Naive thymus-derived CD4-positive, alpha-beta T cell (primary cell): ENCODE measurements around the gene SGPL1. TPM values are rescaled to one million over a fixed set of nuclear protein-coding genes. Genes with fewer than 3 reads are reported as not detected.
"Not testable (repeated sequence)": the region's sequence is repeated elsewhere in the genome, so short reads cannot be mapped to it uniquely, and the experiment has no call there.

Source experiments
- ATAC-seq: fragments of 150-1000 bp; cut with Tn5 transposase; 2 replicates; pipeline ENCODE4 v1.10.0; 2021; ENCODE audit warnings: mild to moderate bottlenecking, moderate library complexity
- CTCF ChIA-PET: fragments of 350-600 bp; sonication (Branson Sonifier 250); formaldehyde crosslinking; loops from one replicate; lab custom pipeline; 2021; ENCODE audit warnings: antibody characterized with exemption; lab: Charles Lee
- POLR2A ChIA-PET: fragments of 350-600 bp; sonication (Branson Sonifier 250); formaldehyde crosslinking; loops from one replicate; lab custom pipeline; 2021; ENCODE audit warnings: antibody characterized with exemption, inconsistent platforms; lab: Charles Lee
- DNase-seq, 9 donors: peaks; one replicate each; pipeline versions ENCODE4 v3.0.0 to v3.0.0-alpha.2; 2020 to 2022; ENCODE audit warnings: mixed read lengths in 1 of 9
- H3K27ac ChIP-seq: one replicate; pipeline ENCODE4 v1.7.0; 2013; ENCODE audit warnings: mild to moderate bottlenecking, low read depth, low read length, moderate library complexity
- H3K27me3 ChIP-seq, 2 donors: one replicate each; pipeline ENCODE4 v1.7.0; 2013; ENCODE audit warnings: low read length in 2 of 2, mild to moderate bottlenecking in 2 of 2, moderate library complexity in 2 of 2; ENCODE audit not compliant: control insufficient read depth in 2 of 2, insufficient read depth in 2 of 2
- H3K36me3 ChIP-seq, 3 experiments: 1 replicate in 2 of 3; 2 replicates in 1 of 3; pipeline ENCODE4 v1.7.0; 2013; ENCODE audit warnings: low read length in 3 of 3, mild to moderate bottlenecking in 3 of 3, moderate library complexity in 1 of 3; ENCODE audit not compliant: insufficient read depth in 3 of 3, control insufficient read depth in 2 of 3
- H3K4me1 ChIP-seq, 2 donors: one replicate each; pipeline ENCODE4 v1.7.0; 2013; ENCODE audit warnings: low read length in 2 of 2, mild to moderate bottlenecking in 2 of 2, moderate library complexity in 1 of 2; ENCODE audit not compliant: control insufficient read depth in 2 of 2, insufficient read depth in 2 of 2
- H3K4me3 ChIP-seq: 2 replicates; pipeline ENCODE4 v1.7.0; 2013; ENCODE audit warnings: mild to moderate bottlenecking, low read length
- H3K9me3 ChIP-seq, 3 experiments: 1 replicate in 2 of 3; 2 replicates in 1 of 3; pipeline ENCODE4 v1.7.0; 2013; ENCODE audit warnings: low read length in 3 of 3; ENCODE audit not compliant: control insufficient read depth in 2 of 3
- H3K27ac Mint-ChIP-seq, 9 donors: one replicate each; pipeline ENCODE4 v1.8.0; 2020 to 2022; ENCODE audit warnings: mixed read lengths in 9 of 9, mild to moderate bottlenecking in 8 of 9, moderate library complexity in 5 of 9, inconsistent platforms in 2 of 9
- H3K27me3 Mint-ChIP-seq, 5 donors: one replicate each; pipeline ENCODE4 v1.8.0; 2021 to 2022; ENCODE audit warnings: mixed read lengths in 5 of 5, mild to moderate bottlenecking in 1 of 5
- H3K36me3 Mint-ChIP-seq, 5 donors: one replicate each; pipeline ENCODE4 v1.8.0; 2020 to 2022; ENCODE audit warnings: mixed read lengths in 5 of 5, mild to moderate bottlenecking in 3 of 5, inconsistent platforms in 1 of 5
- H3K4me1 Mint-ChIP-seq, 7 donors: one replicate each; pipeline ENCODE4 v1.8.0; 2020 to 2022; ENCODE audit warnings: mixed read lengths in 7 of 7, mild to moderate bottlenecking in 3 of 7, inconsistent platforms in 1 of 7
- H3K4me3 Mint-ChIP-seq, 10 donors: one replicate each; pipeline ENCODE4 v1.8.0; 2020 to 2022; ENCODE audit warnings: mild to moderate bottlenecking in 10 of 10, mixed read lengths in 10 of 10, moderate library complexity in 6 of 10, inconsistent platforms in 2 of 10
- H3K9me3 Mint-ChIP-seq, 11 donors: one replicate each; pipeline ENCODE4 v1.8.0; 2020 to 2022; ENCODE audit warnings: mixed read lengths in 11 of 11, mild to moderate bottlenecking in 4 of 11, inconsistent platforms in 1 of 11, moderate library complexity in 1 of 11
- intact Hi-C, 2 donors: fragments of 100-400 bp; cut with micrococcal nuclease; formaldehyde crosslinking; loops; one replicate each; pipeline ENCODE4 v1.15.1; 2023
- polyA plus RNA-seq, 2 donors: library from polyadenylated mRNA; unstranded; fragments of 300-500 nt; fragmentation: Illumina TruSeq; gene quantifications; one replicate each; pipeline ENCODE4 v1.2.3, GENCODE V29; 2021
- total RNA-seq, 6 experiments: library from RNA in 5 of 6; stranded (reverse) in 5 of 6; gene quantifications; 1 replicate in 5 of 6; 2 replicates in 1 of 6; pipeline ENCODE4 v1.2.3 and lab custom pipeline; 2021 to 2026

The SGPL1 gene
- 10 to 100 TPM; 20.9 to 35.5 (median 30.6) TPM for total RNA-seq
- 10 to 100 TPM; 12.2 to 13.4 TPM for polyA plus RNA-seq
- total RNA-seq (lab: John Stamatoyannopoulos, UW): 27.9 reads per million, percentile 58 among the genes with 10 or more reads in this experiment

- CTCF ChIA-PET: interaction anchor here (1.0 to 1.3 kb wide), 2 partner anchors 63 to 266 kb away, joined by 3 to 4 read pairs; no protein-coding TSS in a partner anchor
- H3K9me3 ChIP-seq: no peaks in the 10 kb centered on the region
- Mint-ChIP-seq H3K27me3 (peaks cover 0 to 6% (median 0%) of the 10 kb centered on the region in 5 donors), H3K4me3 (peak within 1 kb of the TSS; percentile 83 to 95 (median 91)), H3K4me1 (peaks cover 17 to 52% (median 43%) of the 10 kb centered on the region in 7 donors), H3K36me3 (peaks cover 0 to 6% (median 3%) of the 10 kb centered on the region in 5 donors), H3K9me3 (no peaks in the 10 kb centered on the region), H3K27ac (peak within 1 kb of the TSS; percentile 72 to 93 (median 88))
- H3K4me1 ChIP-seq: peaks cover 4 to 20% of the 10 kb centered on the region in 2 donors
- H3K36me3 ChIP-seq: no peaks in the 10 kb centered on the region
- intact Hi-C loops: loop anchor here (1.0 to 10.0 kb wide), 9 partner anchors 65 to 1501 kb away; partner anchors contain the start of genes PALD1 (in 2 of the 2), LRRC20 (in 1 of the 2), PCBD1 (in 1 of the 2) and PPA1 (in 1 of the 2)
- peak within 1 kb of the TSS; percentile 73 for H3K27ac ChIP-seq
- peak; percentile 65 to 93 (median 84) for DNase-seq
- ATAC-seq: peak; percentile 99
- H3K4me3 ChIP-seq: peak within 1 kb of the TSS; percentile 67
- no peaks in the 10 kb centered on the region for H3K27me3 ChIP-seq
- POLR2A ChIA-PET: interaction anchor here (1.2 kb wide), 1 partner anchor 62 kb away, joined by 3 read pairs; no protein-coding TSS in a partner anchor
Observed at GRCh38 chr10:70815504-70816219, at the start of gene SGPL1. Gene SGPL1 (plus strand): TSS chr10:70815948. CDS start chr10:70816854, 906 bp downstream.

- H3K27me3 Mint-ChIP-seq, ATAC-seq, CTCF ChIA-PET, H3K4me3 Mint-ChIP-seq, H3K27ac ChIP-seq, H3K27me3 ChIP-seq, H3K9me3 ChIP-seq, H3K4me3 ChIP-seq, H3K36me3 Mint-ChIP-seq, H3K36me3 ChIP-seq, POLR2A ChIA-PET, H3K4me1 Mint-ChIP-seq, H3K27ac Mint-ChIP-seq, H3K4me1 ChIP-seq, intact Hi-C loops, DNase-seq: not testable (repeated sequence)
- H3K9me3 Mint-ChIP-seq: peaks cover 0 to 16% (median 6%) of the 10 kb centered on the region in 11 donors
Observed at GRCh38 chr10:70768026-70768685, 47.6 kb upstream of the SGPL1 start.

- DNase-seq: no peak
Observed at GRCh38 chr10:70769121-70769520, 46.6 kb upstream of the SGPL1 start.

GRCh38 chr10:70770001-70770400, 45.7 kb upstream of the SGPL1 start:
- peaks cover 0 to 7% (median 3%) of the 10 kb centered on the region in 5 donors for H3K36me3 Mint-ChIP-seq
- peaks cover 0 to 8% (median 0%) of the 10 kb centered on the region in 5 donors for H3K27me3 Mint-ChIP-seq
- no peak overlapping the region for H3K4me3 Mint-ChIP-seq
- Histone ChIP-seq H3K9me3 (no peaks in the 10 kb centered on the region), H3K27ac (no peak overlapping the region), H3K27me3 (no peaks in the 10 kb centered on the region), H3K4me3 (no peak overlapping the region), H3K36me3 (no peaks in the 10 kb centered on the region), H3K4me1 (no peaks in the 10 kb centered on the region)
- no peak overlapping the region for H3K27ac Mint-ChIP-seq
- H3K4me1 Mint-ChIP-seq: no peaks in the 10 kb centered on the region
- ChIA-PET POLR2A (no interaction called here), CTCF (no interaction called here)
- DNase-seq (no peak), ATAC-seq (no peak)
- intact Hi-C loops: no loop called here
- peaks cover 0 to 15% (median 5%) of the 10 kb centered on the region in 11 donors for H3K9me3 Mint-ChIP-seq

More at GRCh38 chr10:70769121-70769520, 46.6 kb upstream of the SGPL1 start:
- no peak overlapping the region for H3K27ac ChIP-seq
- H3K36me3 Mint-ChIP-seq: peaks cover 0 to 7% (median 3%) of the 10 kb centered on the region in 5 donors
- H3K27me3 ChIP-seq: no peaks in the 10 kb centered on the region
- no peaks in the 10 kb centered on the region for H3K4me1 Mint-ChIP-seq
- no peak overlapping the region for H3K4me3 ChIP-seq
- no peak overlapping the region for H3K27ac Mint-ChIP-seq
- no peaks in the 10 kb centered on the region for H3K9me3 ChIP-seq
- no peak for ATAC-seq
- POLR2A ChIA-PET: no interaction called here
- no peaks in the 10 kb centered on the region for H3K36me3 ChIP-seq
- H3K9me3 Mint-ChIP-seq: peaks cover 0 to 16% (median 6%) of the 10 kb centered on the region in 11 donors
- no peaks in the 10 kb centered on the region for H3K4me1 ChIP-seq
- CTCF ChIA-PET: no interaction called here
- intact Hi-C loops: no loop called here
- H3K27me3 Mint-ChIP-seq: peaks cover 0 to 8% (median 0%) of the 10 kb centered on the region in 5 donors
- no peak overlapping the region for H3K4me3 Mint-ChIP-seq

GRCh38 chr10:70770516-70770915, 45.2 kb upstream of the SGPL1 start:
- H3K27ac Mint-ChIP-seq, H3K36me3 ChIP-seq, H3K9me3 Mint-ChIP-seq, H3K27ac ChIP-seq, DNase-seq, ATAC-seq, H3K27me3 Mint-ChIP-seq, H3K9me3 ChIP-seq, H3K27me3 ChIP-seq, H3K4me3 ChIP-seq, H3K4me1 ChIP-seq, intact Hi-C loops, H3K4me1 Mint-ChIP-seq, CTCF ChIA-PET, H3K4me3 Mint-ChIP-seq, H3K36me3 Mint-ChIP-seq, POLR2A ChIA-PET: not testable (repeated sequence)

- no peak overlapping the region for H3K27ac Mint-ChIP-seq
- no peak overlapping the region for H3K4me3 Mint-ChIP-seq
- Histone ChIP-seq H3K36me3 (no peaks in the 10 kb centered on the region), H3K27me3 (no peaks in the 10 kb centered on the region), H3K4me3 (no peak overlapping the region), H3K27ac (no peak overlapping the region), H3K4me1 (no peaks in the 10 kb centered on the region), H3K9me3 (no peaks in the 10 kb centered on the region)
- intact Hi-C loops: no loop called here
- H3K27me3 Mint-ChIP-seq: peaks cover 0 to 5% (median 0%) of the 10 kb centered on the region in 5 donors
- ATAC-seq (no peak), DNase-seq (no peak)
- H3K4me1 Mint-ChIP-seq: no peaks in the 10 kb centered on the region
- H3K36me3 Mint-ChIP-seq: peaks cover 0 to 7% (median 0%) of the 10 kb centered on the region in 5 donors
- H3K9me3 Mint-ChIP-seq: peaks cover 0 to 4% (median 0%) of the 10 kb centered on the region in 11 donors
- ChIA-PET CTCF (no interaction called here), POLR2A (no interaction called here)
Observed at GRCh38 chr10:70771311-70772194, 44.2 kb upstream of the SGPL1 start.
